ENCODE data around the gene ATP2B2. TPM values are rescaled to one million over a fixed set of nuclear protein-coding genes. Genes with fewer than 3 reads are reported as not detected.

The ATP2B2 gene
- total RNA-seq, 2 donors from 2014 or later: 0.07 to 0.11 TPM

GRCh38 chr3:10397879-10398278, 107.5 kb downstream of the ATP2B2 start:
- no peak for DNase-seq
- intact Hi-C loops (cut with DNase I): no loop called here

DNA sequence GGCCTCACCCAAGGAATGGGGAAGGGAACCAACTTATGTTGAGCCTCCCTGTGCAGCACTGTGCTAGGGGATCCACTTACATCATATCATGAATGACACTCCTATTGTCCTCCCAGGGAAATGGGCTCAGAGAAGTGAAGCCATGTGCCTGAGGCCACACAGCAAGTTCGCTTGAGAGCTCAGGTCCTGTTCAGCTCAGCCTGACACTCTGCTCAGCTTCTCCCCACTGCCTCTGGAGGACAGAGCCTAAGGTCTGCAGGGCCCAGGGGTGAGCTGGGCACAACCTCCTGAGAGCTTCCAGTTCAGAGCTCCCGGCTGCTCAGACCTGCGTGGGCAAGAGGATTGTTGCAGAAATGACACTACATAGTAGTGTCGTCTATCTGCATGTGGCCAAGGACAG, 108.5 kb downstream of the ATP2B2 start:
- no peak overlapping the region for H3K9ac ChIP-seq (ENCODE audit: low read depth in 2 of 2, low read length in 2 of 2)
- no peaks in the 10 kb centered on the region for H3K36me3 ChIP-seq
- no peaks in the 10 kb centered on the region for H3K4me1 ChIP-seq
- intact Hi-C loops (cut with DNase I): no loop called here
- no peaks in the 10 kb centered on the region for H3K9me3 ChIP-seq
- H3K27ac ChIP-seq: no peak overlapping the region
- DNase-seq: no peak
- no peak for TF ChIP-seq CTCF (IDR thresholded peaks at IDR 0.05)
- H3K4me3 ChIP-seq: no peak overlapping the region
- no peaks in the 10 kb centered on the region for H3K27me3 ChIP-seq

More at GRCh38 chr3:10397879-10398278, 107.5 kb downstream of the ATP2B2 start:
- Histone ChIP-seq H3K4me1 (no peaks in the 10 kb centered on the region), H3K36me3 (no peaks in the 10 kb centered on the region), H3K9ac (ENCODE audit: low read depth in 2 of 2, low read length in 2 of 2) (no peak overlapping the region), H3K27me3 (no peaks in the 10 kb centered on the region), H3K27ac (no peak overlapping the region), H3K9me3 (no peaks in the 10 kb centered on the region), H3K4me3 (no peak overlapping the region)
- no peak for TF ChIP-seq CTCF (IDR thresholded peaks at IDR 0.05)

DNA sequence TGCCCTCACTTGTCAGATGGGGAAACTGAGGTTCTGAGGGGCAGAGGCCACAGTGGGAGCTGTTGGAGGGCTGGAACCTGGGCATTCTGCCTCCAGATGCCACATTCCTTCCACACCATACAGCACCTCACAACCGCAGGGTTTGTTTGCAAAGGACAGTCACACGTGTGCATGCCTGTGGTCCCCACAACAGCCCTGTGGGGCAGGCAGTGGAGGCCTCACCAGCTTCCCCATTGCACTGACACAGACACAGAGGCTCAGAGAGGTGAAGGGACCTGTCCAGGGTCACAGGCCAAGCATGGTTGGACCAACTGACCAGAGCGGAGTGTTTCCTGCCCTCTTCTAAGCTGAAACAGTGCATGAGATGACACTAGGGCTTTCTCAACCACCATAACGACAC, 109.3 kb downstream of the ATP2B2 start:
- no peak for TF ChIP-seq CTCF (IDR thresholded peaks at IDR 0.05)
- Histone ChIP-seq H3K4me3 (no peak overlapping the region), H3K27me3 (no peaks in the 10 kb centered on the region), H3K4me1 (no peaks in the 10 kb centered on the region), H3K9me3 (no peaks in the 10 kb centered on the region), H3K9ac (ENCODE audit: low read depth in 2 of 2, low read length in 2 of 2) (no peak overlapping the region), H3K27ac (no peak overlapping the region), H3K36me3 (no peaks in the 10 kb centered on the region)
- intact Hi-C loops (cut with DNase I): no loop called here
- no peak for DNase-seq

- Histone ChIP-seq H3K9ac (ENCODE audit: low read depth in 2 of 2, low read length in 2 of 2) (no peak overlapping the region), H3K4me1 (no peaks in the 10 kb centered on the region), H3K9me3 (no peaks in the 10 kb centered on the region), H3K4me3 (no peak overlapping the region), H3K27me3 (no peaks in the 10 kb centered on the region), H3K27ac (no peak overlapping the region), H3K36me3 (no peaks in the 10 kb centered on the region)
- DNase-seq: no peak
- intact Hi-C loops (cut with DNase I): no loop called here
- no peak for TF ChIP-seq CTCF (IDR thresholded peaks at IDR 0.05)
These were observed 109.7 kb downstream of the ATP2B2 start for GRCh38 chr3:10395671-10396070.

DNA sequence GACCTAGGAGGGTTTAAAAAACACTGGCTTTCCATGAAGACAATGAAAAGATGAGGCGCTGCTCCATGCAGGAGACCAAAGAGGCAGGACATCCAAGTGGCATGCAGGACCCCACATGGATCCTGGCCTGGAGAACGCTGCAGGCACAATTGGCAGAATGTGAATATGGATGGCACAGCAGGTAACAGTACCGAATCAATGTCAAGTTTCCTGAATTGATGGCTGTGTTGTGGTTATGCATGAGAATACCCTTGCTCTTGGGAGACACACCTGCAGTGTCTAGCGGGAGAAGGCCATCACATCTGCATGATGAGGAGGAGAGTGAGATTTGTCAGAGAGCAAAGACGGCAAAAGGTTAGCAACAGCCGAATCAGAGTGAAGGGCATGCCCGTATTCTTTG, 110.2 kb downstream of the ATP2B2 start:
- no peaks in the 10 kb centered on the region for H3K36me3 ChIP-seq
- no peak overlapping the region for H3K9ac ChIP-seq (ENCODE audit: low read depth in 2 of 2, low read length in 2 of 2)
- TF ChIP-seq CTCF (IDR thresholded peaks at IDR 0.05): no peak
- DNase-seq: no peak
- no peaks in the 10 kb centered on the region for H3K4me1 ChIP-seq
- H3K9me3 ChIP-seq: no peaks in the 10 kb centered on the region
- no peak overlapping the region for H3K4me3 ChIP-seq
- no peak overlapping the region for H3K27ac ChIP-seq
- H3K27me3 ChIP-seq: no peaks in the 10 kb centered on the region
- intact Hi-C loops (cut with DNase I): no loop called here
